ENCODE data around the gene SNX3.
"Not testable (repeated sequence)": the region's sequence is repeated elsewhere in the genome, so short reads cannot be mapped to it uniquely, and the experiment has no call there.

- TF ChIP-seq CTCF, EP300 (IDR thresholded peaks at IDR 0.05): not testable (repeated sequence)
These were observed 31.7 kb upstream of the SNX3 start for GRCh38 chr6:108292561-108292960.

Data from tibial nerve (tissue), 4 donors.